ENCODE measurements around the gene DDX17.

Gene DDX17

DNA sequence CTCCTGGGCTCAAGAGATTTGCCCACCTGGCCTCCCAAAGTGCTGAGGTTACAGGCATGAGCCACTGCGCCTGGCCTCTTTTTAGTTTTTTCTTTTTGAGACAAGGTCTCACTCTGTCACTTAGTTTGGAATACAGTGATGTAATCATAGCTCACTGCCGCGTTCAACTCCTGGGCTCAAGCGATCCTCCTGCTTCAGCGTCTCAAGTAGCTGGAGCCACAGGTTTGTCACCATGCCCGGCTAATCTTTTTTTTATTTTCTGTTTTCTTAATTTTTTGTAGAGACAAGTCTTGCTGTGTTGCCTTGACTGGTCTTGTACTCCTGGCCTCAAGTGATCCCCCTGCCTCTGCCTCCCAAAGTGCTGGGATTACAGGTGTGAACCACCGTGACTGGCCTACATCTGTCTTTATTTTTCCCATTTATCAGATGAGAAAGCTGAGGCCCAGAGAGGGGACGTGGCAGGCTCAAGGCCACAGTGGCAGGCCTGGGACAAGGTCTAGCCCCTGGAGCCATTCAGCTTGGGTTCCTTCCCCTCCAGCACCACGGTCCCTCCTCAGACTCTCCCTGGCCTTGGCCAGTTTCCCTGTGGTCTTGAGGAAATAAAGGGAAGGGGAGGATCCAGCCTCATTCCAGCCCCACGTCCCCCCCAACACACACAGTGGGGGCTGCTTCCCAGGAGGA is 41.0 kb downstream of the DDX17 start:
- DNase-seq: no peak

DNA sequence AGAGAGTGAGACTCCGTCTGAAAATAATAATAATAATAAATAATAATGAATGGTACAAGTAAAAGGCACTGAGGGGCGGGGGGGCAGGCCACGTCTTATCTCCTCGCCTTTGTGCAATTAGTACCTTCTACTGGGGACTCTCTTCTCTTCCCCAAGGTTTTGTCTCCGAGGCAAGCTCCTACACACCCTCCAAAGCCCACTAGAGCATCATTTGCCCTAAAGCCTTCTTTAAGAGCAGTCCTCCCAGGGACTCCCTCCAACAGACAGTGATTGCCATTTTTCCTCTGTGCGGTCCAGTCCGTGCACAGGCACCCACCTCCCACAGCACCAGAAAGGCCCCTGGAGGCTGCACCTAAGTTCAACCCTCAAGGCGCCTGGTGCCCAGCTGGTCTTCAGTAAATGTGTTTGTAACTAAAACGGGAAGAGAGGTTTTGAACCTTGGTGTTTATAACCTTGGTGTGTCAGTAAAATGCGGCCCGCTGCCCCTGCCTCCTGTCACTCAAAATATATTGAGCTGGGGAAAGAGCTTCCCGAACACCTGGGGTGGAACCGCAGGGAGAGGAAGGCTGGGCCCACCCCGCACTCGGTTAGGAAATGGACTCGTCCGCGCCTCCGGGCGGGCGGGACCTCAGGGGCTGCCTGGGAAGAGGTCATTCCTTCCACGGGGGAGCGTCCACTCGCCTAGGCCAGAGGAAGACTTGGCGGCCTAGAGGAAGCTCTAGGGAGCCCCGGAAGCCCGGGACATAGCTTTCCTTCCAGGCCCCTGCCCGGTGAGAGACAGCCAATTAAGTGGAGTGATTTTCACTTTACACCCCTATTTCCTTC is 42.9 kb downstream of the DDX17 start:
- no peak for DNase-seq

DNA sequence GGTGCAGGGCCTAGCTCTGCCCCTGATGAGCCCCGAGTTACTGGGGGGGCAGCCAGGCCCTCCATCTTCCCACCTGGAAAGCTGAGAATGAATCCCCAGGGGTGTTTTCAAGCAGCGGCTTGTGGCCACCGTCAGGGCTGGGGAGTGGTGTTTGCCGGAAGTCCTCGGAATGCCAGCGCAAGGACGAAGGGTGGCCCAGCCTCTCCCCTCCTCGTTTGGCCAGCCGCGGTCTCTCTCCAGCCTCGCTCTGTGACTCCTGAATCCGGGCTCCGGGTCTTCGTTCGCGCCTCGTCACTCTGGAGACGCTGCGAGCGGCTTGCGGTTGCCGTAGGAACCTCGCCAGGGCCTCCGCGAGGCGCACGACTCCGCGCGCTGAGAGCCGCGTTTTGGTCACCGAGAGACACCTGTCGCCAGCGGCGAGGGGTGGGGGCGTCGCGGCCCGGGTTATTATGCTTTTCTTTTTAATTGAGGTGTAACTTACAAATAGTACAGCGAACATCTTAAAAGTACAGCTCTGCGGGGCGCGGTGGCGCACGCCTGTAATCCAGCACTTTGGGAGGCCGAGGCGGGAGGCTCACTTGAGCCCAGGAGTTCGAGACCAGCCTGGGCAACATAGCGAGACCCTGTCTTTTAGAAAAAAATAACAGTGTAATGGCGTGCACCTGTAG is 44.6 kb downstream of the DDX17 start:
- peak; percentile 60 for DNase-seq

DNA sequence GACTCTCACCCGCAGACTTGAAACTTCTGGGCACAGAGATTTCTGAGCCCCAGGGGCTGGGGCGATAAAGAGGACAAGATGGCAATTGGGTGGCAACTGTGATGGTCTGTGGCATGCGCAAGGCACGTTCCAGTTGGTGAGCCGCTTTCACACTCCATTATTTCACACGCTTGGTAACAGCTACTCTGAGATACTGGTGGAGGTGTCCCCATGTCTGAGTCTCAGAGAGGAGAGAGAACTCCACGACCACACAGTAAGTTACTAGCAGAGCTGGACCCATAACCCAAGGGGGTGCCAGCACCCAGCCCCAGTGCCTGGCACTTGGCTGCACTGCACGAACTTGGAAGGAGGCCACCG is 45.1 kb downstream of the DDX17 start:
- no peak for DNase-seq

DNA sequence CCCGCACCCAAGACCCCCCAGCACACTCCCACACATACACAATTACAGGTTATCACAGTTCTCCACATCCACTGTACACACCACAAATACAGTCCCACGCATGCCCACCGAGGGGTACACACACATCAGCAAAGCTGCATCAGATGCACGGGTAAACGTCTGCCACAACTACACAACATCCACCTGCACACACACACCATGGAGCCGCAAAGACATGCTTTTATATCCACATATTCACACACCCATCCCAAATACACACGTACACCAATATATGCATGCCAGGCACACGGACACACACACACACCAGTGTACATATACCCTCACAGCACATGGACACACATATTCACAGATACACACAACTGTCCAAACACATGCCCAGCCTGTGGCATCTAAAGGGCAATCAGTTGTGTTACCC is 45.7 kb downstream of the DDX17 start:
- no peak for DNase-seq

DNA sequence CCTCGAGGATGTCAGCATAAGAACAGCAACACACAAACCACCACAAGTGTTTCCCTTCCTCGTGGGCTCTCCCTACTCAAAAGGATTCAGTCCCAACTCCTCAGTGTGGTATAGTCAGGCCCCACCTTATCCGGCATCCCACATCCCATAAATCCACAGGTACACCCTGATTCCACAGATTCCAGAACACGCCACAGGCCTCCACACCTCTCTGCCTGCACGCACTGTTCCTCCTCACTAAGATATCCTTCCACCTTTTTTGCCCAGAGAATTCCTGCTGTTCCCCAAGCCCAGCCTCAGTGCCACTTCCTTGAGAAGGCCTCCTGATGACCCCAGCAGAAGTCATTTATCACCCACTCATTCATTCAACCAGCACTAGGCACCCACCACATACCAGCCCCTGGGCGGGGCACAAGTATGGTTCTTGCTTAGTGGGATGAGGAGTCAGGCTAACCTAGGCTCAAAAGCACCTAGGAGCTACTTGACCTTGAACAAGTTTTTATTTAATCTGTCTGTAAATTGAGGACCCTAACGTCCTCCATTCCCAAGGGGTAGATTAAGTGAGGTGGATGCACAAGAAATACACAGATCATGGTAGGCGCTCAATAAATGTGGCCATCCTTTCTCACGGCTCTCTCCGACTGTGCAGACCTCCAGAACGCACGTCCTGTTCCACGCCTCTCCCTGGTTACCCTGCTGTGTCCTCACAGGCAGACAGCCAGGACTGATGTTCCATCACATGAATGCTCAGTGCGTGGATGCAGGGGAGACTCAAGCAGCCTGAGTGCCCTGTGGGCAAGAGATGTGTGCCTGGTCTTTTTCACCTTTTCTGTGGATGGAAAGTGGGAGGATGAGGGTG is 49.0 kb downstream of the DDX17 start:
- DNase-seq: no peak

DNA sequence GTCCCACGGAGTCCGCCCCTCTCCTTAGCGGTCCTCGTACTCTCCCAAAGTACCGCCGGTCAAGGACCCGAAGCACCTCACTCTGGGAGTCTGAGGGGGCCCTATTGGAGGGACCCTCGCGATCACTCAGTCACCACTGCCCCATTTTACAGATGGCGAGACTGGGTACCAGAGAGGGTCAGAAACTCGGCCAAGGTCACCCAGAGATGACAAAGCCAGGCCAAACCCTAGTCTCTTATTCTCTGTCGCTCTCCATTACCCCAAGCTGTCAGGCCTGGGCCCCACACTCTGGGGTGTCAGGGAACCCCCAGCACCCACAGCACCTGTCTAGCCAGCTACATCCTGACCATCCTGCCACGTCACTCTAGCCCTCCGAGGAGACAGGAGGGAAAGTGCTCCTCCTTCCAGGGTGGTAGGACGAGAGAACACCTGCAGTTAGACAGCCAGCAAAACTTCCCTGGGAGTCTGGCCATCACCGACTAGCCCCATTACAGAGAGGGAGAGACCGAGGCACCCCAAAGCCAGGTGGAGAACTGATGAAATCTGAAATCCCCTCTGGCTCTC is 49.8 kb downstream of the DDX17 start:
- no peak for DNase-seq

DNA sequence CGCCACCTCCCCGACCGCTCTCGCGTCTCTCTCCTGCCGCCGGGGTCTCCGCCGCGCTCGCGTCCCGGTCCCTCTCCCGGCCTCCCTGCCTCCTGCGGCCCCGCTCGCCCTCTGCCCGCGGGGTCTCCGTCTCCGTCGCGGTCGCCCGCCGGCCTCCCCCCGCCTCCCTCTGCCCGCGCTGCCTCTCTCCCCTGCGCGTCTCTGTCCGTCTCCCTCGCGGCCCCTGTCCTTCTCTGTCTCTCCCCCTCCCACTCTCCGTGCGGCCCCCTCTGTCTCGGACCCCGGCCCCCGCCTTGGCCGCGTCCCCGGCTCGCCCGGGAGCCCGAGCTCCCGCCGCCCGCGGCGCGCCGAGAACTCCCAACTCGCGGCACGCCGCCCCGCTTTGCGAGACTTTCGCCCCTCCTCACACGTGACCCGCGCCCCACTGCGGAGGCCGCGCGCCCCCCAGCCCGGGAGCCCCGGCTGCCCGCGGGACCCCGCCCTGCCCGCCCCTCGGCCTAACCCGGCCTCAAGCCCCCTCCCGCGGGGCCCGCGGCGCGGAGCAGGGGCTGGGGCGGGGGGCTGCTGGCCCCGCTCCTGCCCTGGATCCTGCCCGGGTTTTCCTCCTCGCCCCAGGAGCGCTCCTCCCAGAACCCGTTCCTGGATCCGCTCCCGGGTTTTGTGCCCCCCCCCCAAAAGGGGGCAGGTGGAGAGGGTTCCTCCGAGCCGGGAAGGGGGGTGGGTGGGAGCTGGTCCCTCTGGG is 50.4 kb downstream of the DDX17 start:
- DNase-seq: no peak

DNA sequence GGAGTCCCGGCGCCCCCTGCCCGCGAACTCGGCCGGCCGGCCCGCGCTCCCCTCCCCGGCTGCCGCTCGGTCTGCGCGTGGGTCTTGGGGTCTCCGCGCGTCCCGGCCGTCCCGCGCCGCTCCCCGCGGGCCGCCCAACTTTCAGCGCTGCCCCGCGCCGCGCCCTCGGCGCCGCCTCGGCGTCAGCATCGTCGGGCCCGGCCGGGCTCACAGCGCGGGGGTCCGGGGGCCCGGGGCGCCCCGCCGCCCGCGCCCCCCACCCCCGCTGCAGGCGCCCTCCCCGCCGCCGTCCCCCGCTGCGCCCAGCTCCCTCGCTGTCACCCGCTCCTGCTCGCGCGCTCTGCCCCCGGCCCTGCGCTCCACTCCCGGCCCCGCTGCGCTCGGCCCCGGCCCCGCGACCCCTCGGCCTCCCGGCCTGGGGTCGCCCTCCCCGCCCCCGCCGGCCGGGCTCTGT is 51.0 kb downstream of the DDX17 start, which contains the start of gene KCNJ4:
Gene KCNJ4, minus strand, starts transcription at position 124 of the 454 bp plus-strand sequence. CDS start 27,067 bp downstream, outside the sequence.
- no peak for DNase-seq

DNA sequence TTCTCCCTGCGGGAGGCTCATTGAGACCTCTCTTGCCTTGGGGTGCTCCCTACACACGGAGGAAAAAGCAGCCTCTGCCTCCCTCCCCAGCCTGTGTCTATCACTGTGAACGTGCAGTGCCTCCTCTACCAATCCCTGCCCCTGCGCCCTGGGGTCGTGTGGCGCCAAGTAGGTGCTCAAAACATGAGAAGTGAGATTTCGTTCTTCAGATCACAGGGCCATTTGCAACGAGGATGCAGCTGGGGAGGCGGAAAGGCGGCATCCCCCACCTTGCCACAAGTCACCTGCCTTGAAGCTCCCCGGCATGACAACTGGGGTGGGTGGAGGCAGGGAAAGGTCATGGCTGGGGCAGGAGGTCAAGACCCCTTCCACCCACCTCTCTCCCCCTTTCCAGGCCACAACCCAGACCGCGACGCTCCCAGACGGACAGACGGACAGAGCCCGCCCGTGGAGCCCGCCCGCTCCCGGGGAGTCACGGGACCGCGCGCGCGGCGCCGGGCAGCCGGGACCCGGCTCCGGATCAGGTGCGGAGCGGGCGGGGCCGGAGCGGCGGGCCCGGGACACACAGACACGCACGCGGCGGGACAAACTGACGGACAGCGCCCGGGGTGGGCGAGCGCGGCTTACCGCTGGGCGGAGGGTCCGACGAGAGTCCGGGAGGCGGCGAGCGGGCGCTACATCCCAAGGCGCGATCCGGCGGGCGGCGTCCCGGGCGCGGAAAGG is 51.6 kb downstream of the DDX17 start:
- no peak for DNase-seq

DNA sequence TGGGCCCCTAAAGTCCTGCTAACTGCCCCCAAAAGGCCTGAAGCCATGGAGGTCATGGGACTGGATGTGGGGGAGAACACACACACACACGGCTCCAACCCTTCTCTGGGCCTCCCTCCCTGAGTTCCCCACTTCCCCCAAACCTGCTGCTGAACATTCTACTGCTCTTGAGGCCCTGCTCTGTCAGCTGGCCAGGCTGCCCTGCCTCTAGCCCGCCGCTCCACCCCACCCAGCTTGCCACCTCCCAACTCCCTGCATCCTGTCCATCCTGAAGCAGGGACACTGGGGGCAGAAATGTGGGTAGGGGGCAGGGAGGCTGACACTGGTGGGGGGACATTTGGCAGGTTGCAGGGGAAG is 52.1 kb downstream of the DDX17 start:
- no peak for DNase-seq

DNA sequence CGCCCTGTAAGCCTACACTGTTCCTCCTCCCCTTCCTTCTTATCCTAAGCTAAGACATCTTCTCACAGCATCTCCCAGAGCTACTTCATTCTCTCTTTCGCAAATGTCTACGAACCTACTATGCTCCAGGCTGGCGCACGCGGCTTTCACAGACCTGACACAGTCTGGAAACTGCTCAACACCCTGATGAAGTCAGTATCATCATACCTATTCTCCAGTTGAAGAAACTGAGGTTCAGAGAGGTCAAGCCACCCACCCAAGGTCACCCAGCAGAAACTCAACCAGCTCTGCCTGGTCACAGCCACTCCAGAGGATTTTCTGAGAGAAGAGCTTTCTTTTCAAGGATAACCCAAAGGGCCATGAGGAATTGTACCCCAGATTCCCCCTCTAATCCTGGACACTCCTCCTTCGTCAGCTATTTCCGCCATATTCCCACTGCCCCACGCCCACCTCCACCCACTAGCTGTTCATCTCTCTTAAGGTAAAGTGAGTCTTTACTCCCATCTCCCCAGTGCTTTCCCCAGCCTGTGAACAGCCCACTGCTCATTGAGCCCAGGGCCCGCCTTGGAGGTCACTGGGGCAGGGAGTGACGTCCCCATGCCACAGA is 52.9 kb downstream of the DDX17 start:
- no peak for DNase-seq

DNA sequence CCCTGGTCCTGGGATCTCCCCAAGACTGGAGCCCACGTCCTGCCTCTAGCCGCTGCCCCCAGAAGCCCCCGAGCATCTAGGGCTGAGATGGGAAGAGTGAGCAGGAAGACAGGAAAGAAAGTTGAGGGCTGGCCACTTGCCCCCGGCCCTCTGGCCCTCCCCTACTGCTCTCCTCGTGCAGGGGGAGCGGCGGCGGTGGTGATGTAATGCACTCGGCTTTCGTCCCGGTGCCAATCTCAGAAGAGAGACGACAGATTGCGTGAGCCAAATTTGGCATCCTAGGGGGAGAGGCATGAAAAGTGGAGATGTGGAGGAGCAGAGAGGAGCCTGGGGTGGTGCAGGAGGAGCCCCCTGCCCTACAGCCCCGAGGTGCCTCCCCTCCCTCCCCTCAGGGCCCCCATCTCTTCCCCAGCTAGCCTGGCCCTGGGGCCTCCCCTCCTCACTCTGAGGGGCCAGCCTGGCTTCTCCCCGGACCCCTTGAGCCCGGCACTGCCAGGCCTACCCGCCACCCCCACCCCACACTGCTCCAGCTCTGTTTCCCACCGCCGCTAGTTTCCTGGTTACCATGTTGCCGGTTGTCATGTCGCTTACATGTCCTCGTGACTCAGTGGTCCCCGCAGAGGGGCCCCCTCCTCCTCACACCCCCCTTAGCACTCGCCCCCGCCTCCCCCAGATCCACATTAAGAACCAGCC is 53.6 kb downstream of the DDX17 start:
- no peak for DNase-seq

DNA sequence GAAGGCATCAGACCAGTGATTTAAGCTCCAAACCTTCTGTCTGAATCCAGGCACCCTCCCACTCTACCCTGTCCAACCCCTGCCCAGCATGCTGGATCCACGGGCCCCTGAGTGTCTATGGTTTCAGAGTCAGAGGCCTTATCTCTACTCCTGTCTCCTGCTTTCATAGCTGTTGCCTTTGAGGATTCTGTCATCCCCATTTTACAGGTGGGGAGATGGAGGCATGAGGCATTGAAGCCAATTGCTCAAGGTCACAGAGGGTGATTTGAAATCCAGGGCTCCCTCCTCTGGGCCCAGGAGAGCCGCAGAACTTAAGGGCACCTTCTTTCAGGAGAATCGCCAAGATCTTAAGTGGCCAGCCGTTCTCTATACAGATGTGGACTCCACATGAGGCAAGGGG is 54.2 kb downstream of the DDX17 start:
- DNase-seq: no peak

DNA sequence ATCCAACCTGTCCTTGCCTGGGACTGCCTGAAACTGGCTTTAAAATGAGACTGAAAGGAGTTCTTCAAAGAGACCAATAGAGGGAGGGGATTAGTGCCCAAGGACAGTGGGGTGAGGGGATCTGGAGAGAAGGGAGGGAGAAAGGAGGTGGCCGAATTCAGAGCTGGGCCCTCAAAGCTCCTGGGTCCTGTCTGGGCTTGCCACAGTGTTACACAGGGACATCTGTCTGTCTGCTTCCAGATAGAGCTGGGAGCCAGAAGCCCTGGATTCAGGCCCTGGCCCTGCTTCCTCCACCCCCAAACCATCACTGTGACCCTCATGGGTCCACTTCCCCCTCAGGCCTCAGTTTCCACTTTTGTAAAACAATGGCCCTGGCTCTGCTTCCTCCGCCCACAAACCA is 54.7 kb downstream of the DDX17 start:
- no peak for DNase-seq

DNA sequence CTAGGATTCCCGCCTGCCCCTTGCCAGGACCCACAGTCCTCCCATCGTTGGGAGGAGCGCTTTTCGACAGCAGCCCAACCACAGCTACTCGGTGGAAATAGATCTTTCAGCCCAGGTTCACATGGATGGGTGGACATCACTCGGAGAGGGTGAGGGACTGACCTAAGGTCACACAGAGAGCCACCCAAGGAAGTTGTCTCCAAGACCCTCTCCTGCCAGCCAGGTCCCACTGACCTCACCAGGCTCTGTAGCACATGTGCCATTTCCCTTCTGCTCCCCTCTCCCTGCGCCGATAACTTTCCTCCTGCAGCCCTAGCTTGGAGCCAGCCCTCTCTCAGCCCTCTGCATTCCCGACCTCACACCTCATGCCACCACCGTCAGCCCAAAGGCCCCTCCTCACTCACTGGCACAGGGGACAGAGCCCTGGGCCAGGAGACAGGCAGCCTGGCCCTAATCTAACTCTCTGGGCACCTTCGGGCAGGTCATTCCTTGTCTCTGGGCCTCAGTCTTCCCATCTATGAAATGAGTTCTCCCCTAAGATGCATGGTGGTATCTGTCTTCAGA is 55.8 kb downstream of the DDX17 start:
- no peak for DNase-seq

DNA sequence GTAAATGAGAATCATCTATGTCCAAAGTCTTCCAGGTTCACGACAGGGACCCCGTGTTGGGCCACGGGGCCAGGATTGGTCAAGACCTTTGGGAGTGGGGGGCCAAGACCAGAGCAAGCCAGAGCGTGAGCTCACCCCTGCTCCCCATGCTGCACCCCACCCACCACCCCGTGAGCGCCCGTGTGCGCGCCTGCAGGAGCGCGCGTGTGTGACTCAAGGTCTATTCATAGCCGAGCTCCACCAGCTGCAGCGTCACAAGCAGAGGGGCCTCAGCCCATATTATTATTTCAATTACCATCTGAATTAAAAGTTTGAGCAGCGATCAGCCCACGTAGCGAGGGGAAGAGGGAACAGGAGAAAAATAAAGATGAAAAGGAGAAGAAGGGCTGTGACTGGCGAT is 56.3 kb downstream of the DDX17 start:
- no peak for DNase-seq

DNA sequence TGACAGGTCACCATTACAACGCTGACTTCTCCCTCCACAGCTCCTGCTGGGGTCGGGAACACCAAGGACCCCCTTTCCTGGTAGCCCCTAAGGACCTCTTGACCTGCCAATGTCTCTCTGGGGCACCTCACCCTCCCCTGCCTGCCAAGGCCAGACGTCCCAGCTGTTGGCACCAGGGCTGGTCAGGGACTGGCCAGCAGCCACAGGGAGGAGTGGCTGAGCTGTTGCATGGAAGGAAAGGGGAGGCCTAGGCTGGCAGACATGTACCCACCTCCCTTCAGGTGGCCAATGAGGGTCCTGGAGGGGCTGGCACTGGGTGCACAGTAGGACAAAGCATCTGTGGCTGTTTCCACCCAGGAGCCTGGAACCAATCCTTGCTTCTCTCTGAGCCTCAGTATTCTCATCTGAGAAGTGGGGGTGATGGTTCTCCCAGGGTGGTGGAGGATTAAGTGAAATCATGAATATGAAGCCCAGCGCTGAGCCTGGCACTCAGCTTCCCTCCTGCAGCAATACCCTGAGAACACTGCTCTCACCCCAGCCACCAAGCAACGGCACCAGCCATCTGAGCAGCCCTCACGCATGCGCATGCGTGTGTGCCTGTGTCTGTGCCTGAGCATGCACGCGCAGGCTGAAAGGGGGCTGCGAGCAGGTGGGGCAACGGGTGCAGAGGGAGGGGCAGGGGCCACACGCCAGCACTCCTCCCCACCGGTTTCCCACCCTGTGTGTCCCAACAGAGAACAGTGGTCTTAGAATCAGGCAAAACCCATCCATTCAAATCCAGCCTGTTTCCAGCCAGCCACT is 57.0 kb downstream of the DDX17 start:
- DNase-seq: no peak

Measured in stimulated activated CD4-positive, alpha-beta T cell treated with anti-CD3 and anti-CD28 coated beads, Interleukin-4, amount 100 ng/mL, for 24 hours (primary cell).